Adrenal gland (tissue), 5 donors: ENCODE data around the gene SNRNP48.

Experiments
- POLR2A ChIP-seq, 2 donors: fragments of 450-650 bp; IDR thresholded peaks; one replicate each; pipeline ENCODE4 v1.6.1; 2017; ENCODE audit warnings: antibody characterized with exemption in 2 of 2, mild to moderate bottlenecking in 2 of 2, moderate library complexity in 1 of 2
- TF ChIP-seq, protein P1 (sequence below), 6 experiments: fragments of 450-650 bp in 4 of 6; fragments of 200-600 bp in 2 of 6; sonication (generic) in 1 of 6; IDR thresholded peaks; 1 replicate in 5 of 6; 2 replicates in 1 of 6; pipeline versions ENCODE4 v1.5.1 to v1.8.0; 2016 to 2021; ENCODE audit warnings: antibody characterized with exemption in 6 of 6, mild to moderate bottlenecking in 2 of 6, moderate library complexity in 1 of 6
- donor health status: DM: no; HTN: no; CAD: no.

DNA sequence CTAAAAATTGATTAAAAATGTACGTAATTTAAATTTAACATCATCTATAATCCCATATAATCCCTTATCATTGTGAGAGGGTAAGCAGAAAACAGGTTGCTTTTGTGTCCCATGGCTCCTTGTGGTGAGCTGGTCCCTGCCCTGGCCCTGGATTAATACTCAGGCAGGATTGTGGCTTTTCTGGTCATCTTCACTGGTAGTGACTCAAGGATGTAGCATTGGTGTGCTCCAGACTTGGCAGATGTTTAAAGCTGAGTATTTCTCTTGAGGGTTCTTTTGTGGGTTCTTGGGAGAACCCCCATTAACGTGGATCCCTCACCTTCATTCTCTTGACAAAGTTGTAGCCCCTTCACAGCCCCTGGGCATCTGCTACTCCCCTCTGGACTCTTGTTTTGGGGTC is 39.3 kb downstream of the SNRNP48 start:
- TF ChIP-seq, protein P1, sequence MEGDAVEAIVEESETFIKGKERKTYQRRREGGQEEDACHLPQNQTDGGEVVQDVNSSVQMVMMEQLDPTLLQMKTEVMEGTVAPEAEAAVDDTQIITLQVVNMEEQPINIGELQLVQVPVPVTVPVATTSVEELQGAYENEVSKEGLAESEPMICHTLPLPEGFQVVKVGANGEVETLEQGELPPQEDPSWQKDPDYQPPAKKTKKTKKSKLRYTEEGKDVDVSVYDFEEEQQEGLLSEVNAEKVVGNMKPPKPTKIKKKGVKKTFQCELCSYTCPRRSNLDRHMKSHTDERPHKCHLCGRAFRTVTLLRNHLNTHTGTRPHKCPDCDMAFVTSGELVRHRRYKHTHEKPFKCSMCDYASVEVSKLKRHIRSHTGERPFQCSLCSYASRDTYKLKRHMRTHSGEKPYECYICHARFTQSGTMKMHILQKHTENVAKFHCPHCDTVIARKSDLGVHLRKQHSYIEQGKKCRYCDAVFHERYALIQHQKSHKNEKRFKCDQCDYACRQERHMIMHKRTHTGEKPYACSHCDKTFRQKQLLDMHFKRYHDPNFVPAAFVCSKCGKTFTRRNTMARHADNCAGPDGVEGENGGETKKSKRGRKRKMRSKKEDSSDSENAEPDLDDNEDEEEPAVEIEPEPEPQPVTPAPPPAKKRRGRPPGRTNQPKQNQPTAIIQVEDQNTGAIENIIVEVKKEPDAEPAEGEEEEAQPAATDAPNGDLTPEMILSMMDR (IDR thresholded peaks at IDR 0.05) = no peak
- no peak for TF ChIP-seq POLR2A (IDR thresholded peaks at IDR 0.05)
